ENCODE data around the gene PHACTR3. TPM values are rescaled to one million over a fixed set of nuclear protein-coding genes. Genes with fewer than 3 reads are reported as not detected.

PHACTR3 gene
- total RNA-seq, 1 donor from 2014 or later, result 1.4 TPM

GRCh38 chr20:59678951-59679350 is 74.6 kb downstream of the PHACTR3 start:
- no peak overlapping the region for H3K27ac Mint-ChIP-seq
- Histone ChIP-seq H4K20me1 (ENCODE audit: low read depth) (no peaks in the 10 kb centered on the region), H3K27ac (no peak overlapping the region), H2AFZ (replicated peaks) (no peak overlapping the region), H3K27me3 (no peaks in the 10 kb centered on the region), H3F3A (ENCODE audit: low read depth) (no peaks in the 10 kb centered on the region), H3K9me3 (ENCODE audit: low read depth) (peaks cover 4% of the 10 kb centered on the region), H3K4me3 (no peak overlapping the region), H3K4me1 (no peaks in the 10 kb centered on the region), H3K9ac (no peak overlapping the region), H3K79me2 (ENCODE audit: low read depth) (no peaks in the 10 kb centered on the region), H3K36me3 (no peaks in the 10 kb centered on the region), H3K4me2 (no peak overlapping the region)
- H3K9me3 Mint-ChIP-seq, result no peaks in the 10 kb centered on the region
- H3K4me3 Mint-ChIP-seq, result no peak overlapping the region
- no peaks in the 10 kb centered on the region for H3K36me3 Mint-ChIP-seq
- peaks cover 10% of the 10 kb centered on the region for H3K4me1 Mint-ChIP-seq
- no peak for TF ChIP-seq EZH2phosphoT487 (IDR thresholded peaks at IDR 0.05)
- TF ChIP-seq, protein P1, sequence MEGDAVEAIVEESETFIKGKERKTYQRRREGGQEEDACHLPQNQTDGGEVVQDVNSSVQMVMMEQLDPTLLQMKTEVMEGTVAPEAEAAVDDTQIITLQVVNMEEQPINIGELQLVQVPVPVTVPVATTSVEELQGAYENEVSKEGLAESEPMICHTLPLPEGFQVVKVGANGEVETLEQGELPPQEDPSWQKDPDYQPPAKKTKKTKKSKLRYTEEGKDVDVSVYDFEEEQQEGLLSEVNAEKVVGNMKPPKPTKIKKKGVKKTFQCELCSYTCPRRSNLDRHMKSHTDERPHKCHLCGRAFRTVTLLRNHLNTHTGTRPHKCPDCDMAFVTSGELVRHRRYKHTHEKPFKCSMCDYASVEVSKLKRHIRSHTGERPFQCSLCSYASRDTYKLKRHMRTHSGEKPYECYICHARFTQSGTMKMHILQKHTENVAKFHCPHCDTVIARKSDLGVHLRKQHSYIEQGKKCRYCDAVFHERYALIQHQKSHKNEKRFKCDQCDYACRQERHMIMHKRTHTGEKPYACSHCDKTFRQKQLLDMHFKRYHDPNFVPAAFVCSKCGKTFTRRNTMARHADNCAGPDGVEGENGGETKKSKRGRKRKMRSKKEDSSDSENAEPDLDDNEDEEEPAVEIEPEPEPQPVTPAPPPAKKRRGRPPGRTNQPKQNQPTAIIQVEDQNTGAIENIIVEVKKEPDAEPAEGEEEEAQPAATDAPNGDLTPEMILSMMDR (IDR thresholded peaks at IDR 0.05), result no peak
- DNase-seq (ENCODE audit: low spot score), result no peak
- peaks cover 7% of the 10 kb centered on the region for H3K27me3 Mint-ChIP-seq (ENCODE audit: insufficient read depth, low read depth)

- Mint-ChIP-seq H3K4me1 (peaks cover 10% of the 10 kb centered on the region), H3K27ac (no peak overlapping the region), H3K36me3 (no peaks in the 10 kb centered on the region), H3K9me3 (no peaks in the 10 kb centered on the region), H3K4me3 (no peak overlapping the region), H3K27me3 (ENCODE audit: insufficient read depth, low read depth) (peaks cover under 1% of the 10 kb centered on the region)
- no peak overlapping the region for H2AFZ ChIP-seq (replicated peaks)
- H3K27ac ChIP-seq, result no peak overlapping the region
- H3K27me3 ChIP-seq, result no peaks in the 10 kb centered on the region
- H3K79me2 ChIP-seq (ENCODE audit: low read depth), result no peaks in the 10 kb centered on the region
- no peaks in the 10 kb centered on the region for H3K36me3 ChIP-seq
- H3K4me1 ChIP-seq, result no peaks in the 10 kb centered on the region
- no peaks in the 10 kb centered on the region for H3F3A ChIP-seq (ENCODE audit: low read depth)
- H3K4me2 ChIP-seq, result no peak overlapping the region
- peaks cover 2% of the 10 kb centered on the region for H3K9me3 ChIP-seq (ENCODE audit: low read depth)
- no peak overlapping the region for H3K4me3 ChIP-seq
- no peak for DNase-seq (ENCODE audit: low spot score)
- H3K9ac ChIP-seq, result no peak overlapping the region
- TF ChIP-seq EZH2phosphoT487 (IDR thresholded peaks at IDR 0.05) (no peak), EZH2 (IDR thresholded peaks at IDR 0.05) (no peak)
- TF ChIP-seq, protein P1 (IDR thresholded peaks at IDR 0.05), result no peak
- H4K20me1 ChIP-seq (ENCODE audit: low read depth), result no peaks in the 10 kb centered on the region
These were observed 75.9 kb downstream of the PHACTR3 start for GRCh38 chr20:59680148-59680650.

- no peak for DNase-seq (ENCODE audit: low spot score)
These were observed 76.5 kb downstream of the PHACTR3 start for GRCh38 chr20:59680852-59681251.

GRCh38 chr20:59682603-59683002 is 78.3 kb downstream of the PHACTR3 start:
- Histone ChIP-seq H3K4me1 (no peaks in the 10 kb centered on the region), H3K9me3 (ENCODE audit: low read depth) (peaks cover 5% of the 10 kb centered on the region), H3F3A (ENCODE audit: low read depth) (no peaks in the 10 kb centered on the region), H3K79me2 (ENCODE audit: low read depth) (no peaks in the 10 kb centered on the region), H3K27ac (no peak overlapping the region), H2AFZ (replicated peaks) (no peak overlapping the region), H3K27me3 (no peaks in the 10 kb centered on the region), H3K4me3 (no peak overlapping the region), H3K9ac (no peak overlapping the region), H3K36me3 (no peaks in the 10 kb centered on the region), H4K20me1 (ENCODE audit: low read depth) (no peaks in the 10 kb centered on the region), H3K4me2 (no peak overlapping the region)
- Mint-ChIP-seq H3K27me3 (ENCODE audit: insufficient read depth, low read depth) (no peaks in the 10 kb centered on the region), H3K36me3 (no peaks in the 10 kb centered on the region), H3K9me3 (no peaks in the 10 kb centered on the region), H3K4me1 (no peaks in the 10 kb centered on the region), H3K4me3 (no peak overlapping the region), H3K27ac (no peak overlapping the region)
- no peak for TF ChIP-seq EZH2 (IDR thresholded peaks at IDR 0.05)
- no peak for TF ChIP-seq EZH2phosphoT487 (IDR thresholded peaks at IDR 0.05)
- TF ChIP-seq, protein P1 (IDR thresholded peaks at IDR 0.05), result no peak
- no peak for DNase-seq (ENCODE audit: low spot score)

More at GRCh38 chr20:59680852-59681251, 76.5 kb downstream of the PHACTR3 start:
- H3K4me2 ChIP-seq, result no peak overlapping the region
- no peak overlapping the region for H3K27ac Mint-ChIP-seq
- H3F3A ChIP-seq (ENCODE audit: low read depth), result no peaks in the 10 kb centered on the region
- no peaks in the 10 kb centered on the region for H3K9me3 Mint-ChIP-seq
- H4K20me1 ChIP-seq (ENCODE audit: low read depth), result no peaks in the 10 kb centered on the region
- H3K9ac ChIP-seq, result no peak overlapping the region
- no peaks in the 10 kb centered on the region for H3K27me3 Mint-ChIP-seq (ENCODE audit: insufficient read depth, low read depth)
- no peak overlapping the region for H3K4me3 Mint-ChIP-seq
- no peaks in the 10 kb centered on the region for H3K9me3 ChIP-seq (ENCODE audit: low read depth)
- peaks cover 10% of the 10 kb centered on the region for H3K4me1 Mint-ChIP-seq
- no peaks in the 10 kb centered on the region for H3K36me3 Mint-ChIP-seq
- no peaks in the 10 kb centered on the region for H3K27me3 ChIP-seq
- no peak overlapping the region for H2AFZ ChIP-seq (replicated peaks)
- no peak for TF ChIP-seq EZH2 (IDR thresholded peaks at IDR 0.05)
- H3K36me3 ChIP-seq, result no peaks in the 10 kb centered on the region
- H3K79me2 ChIP-seq (ENCODE audit: low read depth), result no peaks in the 10 kb centered on the region
- no peaks in the 10 kb centered on the region for H3K4me1 ChIP-seq
- no peak overlapping the region for H3K27ac ChIP-seq
- no peak overlapping the region for H3K4me3 ChIP-seq

Data from neural progenitor cell (in vitro differentiated cells).